ENCODE results near the gene STAT3.

- TF ChIP-seq, protein P1, sequence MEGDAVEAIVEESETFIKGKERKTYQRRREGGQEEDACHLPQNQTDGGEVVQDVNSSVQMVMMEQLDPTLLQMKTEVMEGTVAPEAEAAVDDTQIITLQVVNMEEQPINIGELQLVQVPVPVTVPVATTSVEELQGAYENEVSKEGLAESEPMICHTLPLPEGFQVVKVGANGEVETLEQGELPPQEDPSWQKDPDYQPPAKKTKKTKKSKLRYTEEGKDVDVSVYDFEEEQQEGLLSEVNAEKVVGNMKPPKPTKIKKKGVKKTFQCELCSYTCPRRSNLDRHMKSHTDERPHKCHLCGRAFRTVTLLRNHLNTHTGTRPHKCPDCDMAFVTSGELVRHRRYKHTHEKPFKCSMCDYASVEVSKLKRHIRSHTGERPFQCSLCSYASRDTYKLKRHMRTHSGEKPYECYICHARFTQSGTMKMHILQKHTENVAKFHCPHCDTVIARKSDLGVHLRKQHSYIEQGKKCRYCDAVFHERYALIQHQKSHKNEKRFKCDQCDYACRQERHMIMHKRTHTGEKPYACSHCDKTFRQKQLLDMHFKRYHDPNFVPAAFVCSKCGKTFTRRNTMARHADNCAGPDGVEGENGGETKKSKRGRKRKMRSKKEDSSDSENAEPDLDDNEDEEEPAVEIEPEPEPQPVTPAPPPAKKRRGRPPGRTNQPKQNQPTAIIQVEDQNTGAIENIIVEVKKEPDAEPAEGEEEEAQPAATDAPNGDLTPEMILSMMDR (IDR thresholded peaks at IDR 0.05), result no peak
- TF ChIP-seq POLR2A (IDR thresholded peaks at IDR 0.05) (no peak), POLR2AphosphoS5 (IDR thresholded peaks at IDR 0.05) (no peak), EP300 (IDR thresholded peaks at IDR 0.05) (no peak)
Observed at GRCh38 chr17:42406615-42407288, 18.5 kb upstream of the STAT3 start.

Measured in stomach (tissue), 4 donors.